Activated T-cell treated with anti-CD3 and anti-CD28 coated beads, Interleukin-2, amount 50 U/mL, for 1 hour (primary cell): Measurements from ENCODE around the gene CCER1.

Experiments
- DNase-seq: peaks from one replicate; pipeline ENCODE4 v3.0.0-alpha.2; 2020

Gene CCER1

GRCh38 chr12:90916516-90916915, 38.5 kb downstream of the CCER1 start:
- no peak for DNase-seq

GRCh38 chr12:90915353-90915752, 39.6 kb downstream of the CCER1 start:
- DNase-seq: no peak

- no peak for DNase-seq
Observed at GRCh38 chr12:90910958-90911357, 44.0 kb downstream of the CCER1 start.

GRCh38 chr12:90909069-90909770, 45.8 kb downstream of the CCER1 start:
- DNase-seq: no peak

- DNase-seq: no peak
Observed at GRCh38 chr12:90908465-90908864, 46.5 kb downstream of the CCER1 start.

GRCh38 chr12:90905691-90906370, 49.1 kb downstream of the CCER1 start:
- DNase-seq: no peak

- no peak for DNase-seq
Observed at GRCh38 chr12:90902596-90902995, 52.4 kb downstream of the CCER1 start.
